ENCODE measurements around the gene DRAP1. TPM values are rescaled to one million over a fixed set of nuclear protein-coding genes. Genes with fewer than 3 reads are reported as not detected.

DRAP1 gene
- polyA plus RNA-seq, 2 of the 4 experiments (the other 2 are of a cell fraction): 73.7 to 143 TPM

GRCh38 chr11:65945430-65945911 lies 26.2 kb downstream of the DRAP1 start, which contains the start of gene TSGA10IP:
TSGA10IP (plus strand) TSS chr11:65945480; CDS start chr11:65945676, 196 bp downstream.
- POLR2A ChIA-PET: interaction anchor here (0.6 kb wide), 1 partner anchor 57 kb away, joined by 3 read pairs; the partner anchor contains the start of gene FIBP
- CTCF ChIA-PET: interaction anchor here (0.5 to 1.5 kb wide), 4 partner anchors 9 to 84 kb away, joined by 3 to 8 read pairs (median 3); partner anchors contain the start of gene FIBP
- DNase-seq (ENCODE audit: low read depth in 1 of 2, low spot score in 1 of 2) (no peak), FAIRE-seq (no peak), ATAC-seq (no peak)
- no peak within 1 kb of the TSS for H3K27ac ChIP-seq
- no peak within 1 kb of the TSS for H3K4me2 ChIP-seq
- no peak within 1 kb of the TSS for H3K4me3 ChIP-seq
- TF ChIP-seq, protein P1, sequence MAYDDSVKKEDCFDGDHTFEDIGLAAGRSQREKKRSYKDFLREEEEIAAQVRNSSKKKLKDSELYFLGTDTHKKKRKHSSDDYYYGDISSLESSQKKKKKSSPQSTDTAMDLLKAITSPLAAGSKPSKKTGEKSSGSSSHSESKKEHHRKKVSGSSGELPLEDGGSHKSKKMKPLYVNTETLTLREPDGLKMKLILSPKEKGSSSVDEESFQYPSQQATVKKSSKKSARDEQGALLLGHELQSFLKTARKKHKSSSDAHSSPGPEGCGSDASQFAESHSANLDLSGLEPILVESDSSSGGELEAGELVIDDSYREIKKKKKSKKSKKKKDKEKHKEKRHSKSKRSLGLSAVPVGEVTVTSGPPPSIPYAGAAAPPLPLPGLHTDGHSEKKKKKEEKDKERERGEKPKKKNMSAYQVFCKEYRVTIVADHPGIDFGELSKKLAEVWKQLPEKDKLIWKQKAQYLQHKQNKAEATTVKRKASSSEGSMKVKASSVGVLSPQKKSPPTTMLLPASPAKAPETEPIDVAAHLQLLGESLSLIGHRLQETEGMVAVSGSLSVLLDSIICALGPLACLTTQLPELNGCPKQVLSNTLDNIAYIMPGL (CRISPR knock-in tag; IDR thresholded peaks at IDR 0.05; ENCODE audit: borderline replicate concordance): no peak
- TF ChIP-seq RARB (CRISPR knock-in tag; IDR thresholded peaks at IDR 0.05): no peak
- no peak for TF ChIP-seq MAX (IDR thresholded peaks at IDR 0.05)
- H3K9me3 ChIP-seq: no peaks in the 10 kb centered on the region
- no peaks in the 10 kb centered on the region for H3K4me1 ChIP-seq
- 84% methylated on average over 11 of the region's 13 CpGs for WGBS (ENCODE audit: missing lambda C conversion rate)

DNA sequence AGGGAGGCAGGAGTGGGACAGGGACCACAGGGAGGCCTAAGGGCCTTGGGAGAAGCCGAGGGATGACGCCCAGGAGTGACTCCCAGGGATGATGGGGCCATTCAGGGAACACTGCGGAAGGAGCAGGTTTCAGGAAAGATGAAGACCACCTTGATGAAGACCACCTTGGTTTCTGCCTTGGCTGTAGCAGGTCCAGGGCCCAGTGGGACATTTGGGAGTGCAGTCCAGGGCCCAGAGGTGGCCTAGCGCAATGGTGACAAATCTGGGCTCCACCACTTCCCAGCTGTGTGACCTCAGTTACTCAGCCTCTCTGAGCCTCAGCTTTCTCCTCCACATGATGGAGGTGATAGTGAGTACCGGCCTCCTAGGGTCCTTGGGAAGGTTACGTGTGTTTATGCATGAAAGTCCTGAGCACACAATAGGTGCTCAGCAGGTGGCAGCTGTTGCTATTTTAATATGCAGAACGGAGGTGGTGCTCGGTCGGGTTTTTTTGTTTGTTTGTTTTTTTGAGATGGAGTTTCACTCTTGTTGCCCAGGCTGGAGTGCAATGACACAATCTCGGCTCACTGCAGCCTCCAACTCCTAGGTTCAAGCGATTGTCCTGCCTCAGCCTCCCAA lies 26.8 kb downstream of the DRAP1 start:
- Histone ChIP-seq H3K9me3 (no peaks in the 10 kb centered on the region), H3K27ac (no peak overlapping the region), H3K4me3 (no peak overlapping the region), H3K4me2 (no peak overlapping the region), H3K4me1 (no peaks in the 10 kb centered on the region)
- DNase-seq (ENCODE audit: low read depth in 1 of 2, low spot score in 1 of 2): no peak
- TF ChIP-seq RFX5 (IDR thresholded peaks at IDR 0.05) (no peak), POLR2A (IDR thresholded peaks at IDR 0.05; ENCODE audit: low read length) (no peak)
- no peak for ATAC-seq
- 77% methylated on average over 11 of the region's 11 CpGs for WGBS (ENCODE audit: missing lambda C conversion rate)
- ChIA-PET POLR2A (interaction anchor here (0.6 kb wide), 1 partner anchor 58 kb away, joined by 3 read pairs; the partner anchor contains the start of gene FIBP), CTCF (interaction anchor here (0.5 to 1.5 kb wide), 4 partner anchors 9 to 83 kb away, joined by 3 to 8 read pairs (median 3); partner anchors contain the start of gene FIBP)
- no peak for FAIRE-seq

DNA sequence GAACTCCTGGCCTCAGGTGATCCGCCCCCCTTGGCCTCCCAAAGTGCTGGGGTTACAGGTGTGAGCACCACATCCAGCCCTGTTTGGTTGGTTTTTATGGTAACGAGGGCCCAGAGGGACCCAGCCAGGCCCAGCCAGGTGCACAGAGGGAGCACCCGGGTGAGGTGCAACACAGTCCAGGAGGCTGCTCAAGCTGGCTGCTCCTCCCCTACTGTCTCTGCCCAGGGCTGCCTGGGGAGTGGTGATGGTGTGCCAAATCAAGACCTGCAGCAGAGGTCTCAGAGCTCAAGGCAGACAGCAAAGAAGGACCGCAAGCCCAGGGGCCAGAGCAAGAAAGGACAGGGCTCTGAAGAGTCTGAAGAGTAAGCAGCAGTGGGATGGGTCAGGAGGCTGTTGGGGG lies 27.4 kb downstream of the DRAP1 start:
- TF ChIP-seq BHLHE40 (IDR thresholded peaks at IDR 0.05; ENCODE audit: low read depth, low read length): no peak
- TF ChIP-seq FOXS1 (CRISPR knock-in tag; IDR thresholded peaks at IDR 0.05): no peak
- TF ChIP-seq ZSCAN20 (CRISPR knock-in tag; IDR thresholded peaks at IDR 0.05): no peak
- no peak for TF ChIP-seq JUN (IDR thresholded peaks at IDR 0.05)
- no peak for TF ChIP-seq FOSL2 (IDR thresholded peaks at IDR 0.05)
- TF ChIP-seq FOSL2 (CRISPR knock-in tag; IDR thresholded peaks at IDR 0.05): no peak
- TF ChIP-seq RARB (CRISPR knock-in tag; IDR thresholded peaks at IDR 0.05): no peak
- TF ChIP-seq CHD4 (IDR thresholded peaks at IDR 0.05; ENCODE audit: borderline replicate concordance): no peak
- TF ChIP-seq POLR2A (IDR thresholded peaks at IDR 0.05; ENCODE audit: low read length): no peak
- TF ChIP-seq, protein P1 (CRISPR knock-in tag; IDR thresholded peaks at IDR 0.05; ENCODE audit: borderline replicate concordance): no peak
- TF ChIP-seq PHF8 (IDR thresholded peaks at IDR 0.05; ENCODE audit: borderline replicate concordance, low read depth): no peak
- no peak for TF ChIP-seq CBX2 (IDR thresholded peaks at IDR 0.05; ENCODE audit: borderline replicate concordance, low read depth)
- no peak for TF ChIP-seq BCL3 (IDR thresholded peaks at IDR 0.05)
- no peak for TF ChIP-seq HOXB13 (CRISPR knock-in tag; IDR thresholded peaks at IDR 0.05; ENCODE audit: low read depth)

More for the DNA sequence above, 27.4 kb downstream of the DRAP1 start:
- Histone ChIP-seq H3K27ac (no peak overlapping the region), H3K4me3 (no peak overlapping the region), H3K4me1 (peaks cover 2% of the 10 kb centered on the region), H3K9me3 (no peaks in the 10 kb centered on the region), H3K4me2 (no peak overlapping the region)
- DNase-seq (ENCODE audit: low read depth in 1 of 2, low spot score in 1 of 2) (no peak), ATAC-seq (peak; percentile 26 to 37; a peak in 3 of 6 replicates), FAIRE-seq (no peak)
- CTCF ChIA-PET: interaction anchor here (0.6 to 1.5 kb wide), 7 partner anchors 8 to 254 kb away, joined by 3 to 8 read pairs (median 3); no protein-coding TSS in a partner anchor
- WGBS (ENCODE audit: missing lambda C conversion rate): 81% methylated on average over 3 of the region's 4 CpGs
- POLR2A ChIA-PET: no interaction called here

Data from A549 (cell line).